RKO (cell line): ENCODE results near the gene TIGD6.

Experiments used
- DNase-seq: peaks from one replicate; pipeline ENCODE4 v3.0.0-alpha.2; 2016; ENCODE audit warnings: low spot score

The TIGD6 gene

GRCh38 chr5:150016537-150016936 lies 16.1 kb upstream of the TIGD6 start:
- DNase-seq = no peak

DNA sequence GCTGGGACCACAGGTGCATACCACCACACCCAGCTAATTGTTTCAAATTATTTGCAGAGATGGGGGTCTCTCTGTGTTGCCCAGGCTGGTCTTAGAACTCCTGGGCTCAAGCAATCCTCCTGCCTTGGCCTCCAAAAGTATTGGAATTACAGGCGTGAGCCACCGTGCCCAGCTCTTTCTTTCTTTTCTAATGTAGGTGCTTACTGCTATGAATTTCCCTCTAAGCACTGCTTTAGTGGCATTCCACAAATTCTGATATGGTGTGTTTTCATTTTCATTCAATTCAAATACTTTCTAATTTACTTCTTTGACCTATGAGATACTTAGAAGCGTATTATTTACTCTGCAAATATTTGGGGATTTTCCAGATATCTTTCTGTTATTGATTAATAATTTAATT lies 15.0 kb upstream of the TIGD6 start:
- DNase-seq = no peak

DNA sequence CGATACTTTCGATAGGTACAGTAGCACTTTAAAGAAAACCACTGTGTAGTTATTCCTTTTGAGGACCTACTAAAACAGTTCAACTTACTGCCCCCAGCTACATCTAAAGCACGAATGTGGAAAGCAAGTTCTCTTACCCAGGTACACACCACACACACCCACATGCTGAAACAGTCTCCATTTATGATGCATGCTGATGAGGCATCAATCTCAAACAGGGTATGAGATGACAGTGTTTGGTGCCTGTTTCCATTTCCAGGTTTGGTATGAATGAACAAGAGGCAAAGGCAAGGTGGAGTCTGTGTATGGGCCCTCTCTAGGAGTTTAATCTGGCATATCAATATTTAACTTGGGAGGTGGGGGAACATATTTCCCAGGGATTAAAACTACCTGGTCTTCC lies 14.0 kb upstream of the TIGD6 start:
- DNase-seq = no peak

DNA sequence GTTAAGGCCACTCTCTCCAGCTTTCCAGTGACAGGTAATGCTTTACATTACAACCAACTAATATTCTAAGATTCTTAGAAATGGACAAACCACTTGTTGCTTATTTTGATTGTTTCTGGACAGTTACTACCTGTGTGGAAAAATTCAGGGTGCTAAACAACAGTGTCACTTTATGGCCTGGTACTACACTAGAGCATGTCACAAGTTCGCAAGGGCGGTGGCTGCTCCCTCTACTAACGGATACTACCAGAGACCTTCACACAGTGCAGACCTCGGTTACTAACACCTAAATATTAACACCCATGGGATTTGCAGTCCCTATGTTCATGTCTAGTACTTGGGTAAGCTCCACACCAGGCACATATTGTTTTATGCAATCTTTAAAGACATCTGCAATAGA lies 13.5 kb upstream of the TIGD6 start:
- DNase-seq = no peak

- DNase-seq = no peak
Observed at GRCh38 chr5:150009671-150010387, 9.4 kb upstream of the TIGD6 start.

- no peak for DNase-seq
Observed at GRCh38 chr5:150007050-150007449, 6.6 kb upstream of the TIGD6 start.

DNA sequence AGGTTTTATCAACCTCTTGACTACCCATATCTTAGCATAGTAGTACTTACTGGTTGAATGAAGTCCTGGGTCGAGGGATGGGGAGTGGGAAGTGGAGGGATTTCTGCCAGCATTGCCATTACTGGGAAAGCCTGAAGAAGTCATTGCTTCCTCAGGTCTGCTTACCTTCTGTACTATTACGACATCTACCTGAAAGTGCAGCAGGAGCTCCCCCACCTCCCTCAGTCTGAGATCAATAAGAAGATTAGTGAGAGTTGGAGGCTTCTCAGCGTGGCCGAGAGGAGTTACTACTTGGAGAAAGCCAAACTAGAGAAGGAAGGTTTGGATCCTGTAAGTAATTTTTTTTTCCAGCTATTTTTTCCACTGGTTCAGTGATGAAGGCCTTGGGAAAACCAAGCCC lies 5.9 kb upstream of the TIGD6 start:
- no peak for DNase-seq

DNA sequence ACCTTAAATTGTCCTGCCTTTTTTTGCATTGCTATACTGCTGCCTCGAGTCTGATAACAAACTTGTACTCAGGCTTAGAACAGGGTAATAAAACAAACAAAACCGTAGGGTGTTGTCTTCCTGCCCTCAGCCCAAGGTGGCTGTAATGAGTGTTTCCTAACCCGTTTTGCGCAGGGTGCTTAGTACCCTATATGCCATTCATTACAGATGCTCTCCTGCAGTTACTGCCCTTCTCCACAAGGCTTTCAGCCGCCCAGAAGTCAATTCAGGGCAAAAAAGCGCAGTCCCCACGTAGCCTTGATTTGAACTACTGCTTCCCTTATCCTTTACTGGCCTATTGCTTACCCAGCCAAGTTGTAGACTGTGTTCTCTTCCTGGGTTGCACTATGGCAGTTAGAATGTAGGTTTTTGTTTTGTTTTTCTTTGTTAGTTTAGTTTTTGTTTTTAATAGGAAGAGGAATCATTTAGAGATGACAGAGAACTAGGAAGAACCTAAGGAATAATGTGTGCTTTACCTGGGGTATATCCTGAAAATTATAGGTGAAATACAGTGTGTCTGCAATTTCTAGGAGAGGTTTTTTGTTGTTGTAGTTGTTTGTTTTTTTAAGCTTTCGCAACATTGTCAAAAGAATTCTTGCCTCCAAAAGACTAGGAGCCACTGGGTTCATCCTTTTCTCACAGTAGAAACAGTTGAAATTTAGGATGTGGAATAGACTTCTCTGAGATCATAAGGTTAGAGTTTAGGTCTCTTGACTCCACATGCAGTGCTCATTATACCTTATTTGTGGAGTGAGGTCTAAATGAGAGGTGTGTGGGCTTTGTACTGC lies 1.4 kb upstream of the TIGD6 start:
- peak; percentile 90 for DNase-seq

GRCh38 chr5:150000990-150001659 lies 671 bp upstream of the TIGD6 start:
- DNase-seq = peak; percentile 61

GRCh38 chr5:149999866-150000255 lies 593 bp downstream of the TIGD6 start:
- DNase-seq = no peak

DNA sequence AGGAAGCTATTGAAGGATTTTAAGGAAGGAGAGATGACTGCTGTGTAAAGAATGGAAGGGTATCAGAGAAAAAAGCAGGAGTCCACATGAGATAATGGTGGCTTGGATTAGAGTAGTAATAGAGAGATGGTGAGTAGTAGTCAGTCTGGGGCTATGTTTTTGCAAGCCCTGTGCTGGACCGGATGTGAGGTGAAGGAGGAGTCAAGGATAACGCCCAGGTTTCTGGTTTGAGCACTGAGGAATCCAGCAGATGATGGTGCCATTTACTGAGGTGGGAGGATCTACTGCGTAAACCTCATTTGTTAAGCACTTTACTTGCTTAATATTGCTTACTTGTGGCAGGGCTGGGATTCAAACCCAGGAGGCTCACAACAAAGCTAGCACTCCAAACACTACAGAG lies 1.1 kb downstream of the TIGD6 start:
- DNase-seq = peak; percentile 30

GRCh38 chr5:149998281-149998680 lies 2.2 kb downstream of the TIGD6 start:
- DNase-seq = no peak

- DNase-seq = no peak
Observed at GRCh38 chr5:149996205-149996890, 4.1 kb downstream of the TIGD6 start.

- no peak for DNase-seq
Observed at GRCh38 chr5:149995385-149996204, 4.9 kb downstream of the TIGD6 start.

- no peak for DNase-seq
Observed at GRCh38 chr5:149993471-149993870, 7.0 kb downstream of the TIGD6 start.

- peak; percentile 81 for DNase-seq
Observed at GRCh38 chr5:149990518-149991376, 9.7 kb downstream of the TIGD6 start.

DNA sequence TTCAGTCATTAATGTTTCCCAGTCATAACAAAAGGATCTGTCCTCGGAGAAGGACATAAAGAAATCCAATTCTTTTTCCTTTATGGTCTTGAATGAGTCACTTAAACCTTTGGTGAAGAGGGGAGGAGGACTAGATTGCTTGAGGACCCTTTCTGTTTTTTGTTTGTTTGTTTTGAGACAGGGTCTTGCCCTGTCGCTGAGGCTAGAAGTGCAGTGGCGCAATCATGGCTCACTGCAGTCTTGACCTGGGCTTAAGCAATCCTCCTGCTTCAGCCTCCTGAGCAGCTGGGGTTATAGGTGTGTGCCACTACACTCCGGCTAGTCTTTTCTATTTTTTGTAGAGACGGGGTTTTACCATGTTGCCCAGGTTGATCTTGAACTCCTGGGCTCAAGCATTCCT lies 12.3 kb downstream of the TIGD6 start:
- no peak for DNase-seq

GRCh38 chr5:149982505-149982904 lies 17.9 kb downstream of the TIGD6 start:
- no peak for DNase-seq

DNA sequence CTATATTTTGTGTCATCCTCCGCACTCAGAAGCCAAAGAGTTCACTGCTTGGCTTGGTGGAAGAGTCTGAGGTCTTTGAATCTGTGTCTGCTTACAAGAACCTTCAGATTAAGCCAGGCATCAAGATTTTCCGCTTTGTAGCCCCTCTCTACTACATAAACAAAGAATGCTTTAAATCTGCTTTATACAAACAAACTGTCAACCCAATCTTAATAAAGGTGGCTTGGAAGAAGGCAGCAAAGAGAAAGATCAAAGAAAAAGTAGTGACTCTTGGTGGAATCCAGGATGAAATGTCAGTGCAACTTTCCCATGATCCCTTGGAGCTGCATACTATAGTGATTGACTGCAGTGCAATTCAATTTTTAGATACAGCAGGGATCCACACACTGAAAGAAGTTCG lies 19.2 kb downstream of the TIGD6 start:
- no peak for DNase-seq

DNA sequence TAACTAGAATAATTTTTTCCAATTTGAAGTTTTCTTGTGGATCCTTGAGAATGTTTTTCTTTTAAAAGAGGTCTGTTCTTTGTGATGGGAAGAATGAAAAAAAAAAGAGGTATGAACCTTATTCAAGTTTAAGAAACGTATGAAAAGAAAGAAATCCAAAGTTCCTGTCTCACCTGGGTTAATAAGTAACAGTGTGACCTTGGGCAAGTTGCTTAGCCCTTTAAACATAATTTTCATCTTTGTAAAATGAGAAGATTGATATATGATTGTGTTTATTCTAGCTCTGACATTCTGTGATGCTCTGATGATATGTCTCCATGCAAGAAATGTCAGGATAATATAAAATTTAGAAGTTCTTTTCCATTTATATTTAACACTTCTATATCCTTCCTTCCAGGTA lies 20.6 kb downstream of the TIGD6 start:
- DNase-seq = no peak

DNA sequence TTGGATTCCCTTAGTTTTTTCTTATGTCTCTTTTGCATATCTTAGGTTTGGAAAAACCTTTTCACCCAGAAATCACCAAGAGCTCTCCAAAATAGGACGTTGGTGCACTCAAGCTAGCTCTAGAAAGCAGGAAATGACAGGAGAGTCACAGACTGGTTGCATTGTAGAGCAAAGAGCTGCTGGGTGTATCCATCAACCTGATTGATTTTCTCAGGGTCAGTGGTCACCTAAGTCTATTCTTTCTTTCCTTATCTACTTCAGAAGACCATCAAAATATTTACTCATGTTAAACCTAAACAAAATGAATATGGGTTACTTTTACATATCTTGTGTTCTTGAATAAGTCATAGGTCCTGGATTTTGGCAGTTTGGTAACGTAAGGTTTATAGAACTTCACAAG lies 25.0 kb downstream of the TIGD6 start:
- no peak for DNase-seq
